Endodermal cell (in vitro differentiated cells): ENCODE results near the gene ZFP91. TPM values are rescaled to one million over a fixed set of nuclear protein-coding genes. Genes with fewer than 3 reads are reported as not detected.

Experiments used
- DNase-seq: peaks from one replicate; pipeline ENCODE4 v3.0.0-alpha.2; 2017
- H3K27ac ChIP-seq: 2 replicates; pipeline ENCODE4 v1.5.1; 2013; ENCODE audit warnings: mild to moderate bottlenecking, low read depth, low read length, moderate library complexity
- H3K27me3 ChIP-seq: 2 replicates; pipeline ENCODE4 v1.6.1; 2013; ENCODE audit warnings: mild to moderate bottlenecking, low read length, moderate library complexity; ENCODE audit not compliant: insufficient read depth, control insufficient read depth, poor library complexity, severe bottlenecking
- H3K36me3 ChIP-seq: 2 replicates; pipeline ENCODE4 v1.7.0; 2013; ENCODE audit warnings: mild to moderate bottlenecking, low read length, moderate library complexity; ENCODE audit not compliant: control insufficient read depth, insufficient read depth
- H3K4me1 ChIP-seq: one replicate; pipeline ENCODE4 v1.7.0; 2013; ENCODE audit warnings: low read length; ENCODE audit not compliant: control insufficient read depth, insufficient read depth
- H3K4me3 ChIP-seq: 2 replicates; pipeline ENCODE4 v1.5.1; 2013; ENCODE audit warnings: mild to moderate bottlenecking, low read length, moderate library complexity
- H3K9ac ChIP-seq: 2 replicates; pipeline ENCODE4 v1.6.1; 2013; ENCODE audit warnings: mild to moderate bottlenecking, low read length, moderate library complexity; ENCODE audit not compliant: poor library complexity, severe bottlenecking; ENCODE audit errors: extremely low read depth
- H3K9me3 ChIP-seq: 2 replicates; pipeline ENCODE4 v1.6.1; 2013; ENCODE audit warnings: mild to moderate bottlenecking, low read length, moderate library complexity; ENCODE audit not compliant: control insufficient read depth
- H3K27ac Mint-ChIP-seq: 2 replicates; pipeline ENCODE4 v1.8.0; 2020; ENCODE audit warnings: mixed read lengths
- H3K27me3 Mint-ChIP-seq: 2 replicates; pipeline ENCODE4 v1.8.0; 2021; ENCODE audit warnings: mild to moderate bottlenecking, mixed read lengths; ENCODE audit not compliant: insufficient read depth
- H3K36me3 Mint-ChIP-seq: 2 replicates; pipeline ENCODE4 v1.8.0; 2020; ENCODE audit warnings: low read depth, mixed read lengths
- H3K4me1 Mint-ChIP-seq: 2 replicates; pipeline ENCODE4 v1.8.0; 2020; ENCODE audit warnings: mixed read lengths
- H3K4me3 Mint-ChIP-seq: 2 replicates; pipeline ENCODE4 v1.8.0; 2020; ENCODE audit warnings: mild to moderate bottlenecking, moderate library complexity, mixed read lengths
- H3K9me3 Mint-ChIP-seq: 2 replicates; pipeline ENCODE4 v1.8.0; 2020; ENCODE audit warnings: mild to moderate bottlenecking, mixed read lengths
- WGBS, 2 experiments: methylation state at CpG; one replicate each; pipeline versions ENCODE4 v1.1.5 to v1.1.7; 2013; ENCODE audit warnings: missing lambda C conversion rate in 2 of 2, mixed read lengths in 1 of 2; ENCODE audit not compliant: insufficient coverage in 1 of 2, insufficient read length in 1 of 2; 5-methylcytosine and 5-hydroxymethylcytosine counted together
- total RNA-seq, 2 donors: library from RNA; stranded (reverse); fragmentation: NEBNext Ultra II Directional in 1 of 2; extraction: Animal tissue kit (Norgen Biotek cat#: 25700) in 1 of 2; gene quantifications; 2 replicates in 1 of 2; 3 replicates in 1 of 2; pipeline ENCODE4 v1.2.1, GENCODE V29; 2021
- TF ChIP-seq, protein P1 (sequence below): fragments of 200-600 bp; sonication (generic); conservative IDR thresholded peaks from 2 replicates; pipeline ENCODE4 v1.5.0; 2021; ENCODE audit warnings: antibody characterized with exemption, mild to moderate bottlenecking

Gene ZFP91
- total RNA-seq, 2 donors from 2014 or later = 28.0 to 31.0 TPM

DNA sequence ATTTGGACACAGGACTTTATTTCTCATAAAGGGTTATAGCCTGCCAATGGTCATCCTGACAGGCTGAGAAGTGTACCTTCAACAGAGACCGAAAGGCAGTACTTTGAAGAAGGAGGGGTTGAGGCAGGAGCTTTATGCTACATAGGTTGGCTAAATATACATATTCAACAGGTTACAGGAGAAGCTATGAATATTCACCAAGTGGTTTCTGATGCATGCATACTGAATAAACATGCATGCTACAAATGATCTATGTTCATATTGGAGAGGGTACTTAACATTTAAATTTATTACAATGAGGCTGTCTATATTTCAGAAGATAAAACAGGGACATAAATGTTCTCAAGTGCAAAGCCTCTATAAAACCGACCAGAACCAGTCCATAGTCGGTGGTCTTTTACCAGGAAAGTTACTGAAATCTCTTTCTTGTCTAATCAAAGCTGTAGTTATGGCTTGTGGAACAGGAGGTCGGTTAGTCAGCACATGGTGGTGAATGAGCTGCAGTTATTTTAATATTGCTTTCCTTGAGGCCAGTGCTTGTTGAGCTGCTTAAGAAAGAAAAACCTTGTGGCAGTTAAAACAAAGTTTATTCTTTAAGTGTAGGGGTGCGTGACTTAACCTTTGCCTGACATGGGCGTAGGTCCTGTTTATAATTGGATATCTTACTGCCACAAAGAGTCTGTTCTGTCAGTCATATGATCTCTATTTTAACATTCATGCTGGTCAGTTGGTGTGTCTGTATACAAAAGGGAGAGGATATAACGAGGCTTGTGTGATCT is 63.1 kb downstream of the ZFP91 start:
- Mint-ChIP-seq H3K9me3 (peaks cover 28% of the 10 kb centered on the region), H3K4me1 (no peaks in the 10 kb centered on the region), H3K27ac (no peak overlapping the region), H3K27me3 (peaks cover 2% of the 10 kb centered on the region), H3K4me3 (no peak overlapping the region), H3K36me3 (no peaks in the 10 kb centered on the region)
- Histone ChIP-seq H3K27ac (no peak overlapping the region), H3K4me3 (no peak overlapping the region), H3K9me3 (peaks cover 12% of the 10 kb centered on the region), H3K27me3 (no peaks in the 10 kb centered on the region), H3K36me3 (no peaks in the 10 kb centered on the region), H3K4me1 (no peaks in the 10 kb centered on the region), H3K9ac (no peak overlapping the region)
- TF ChIP-seq, protein P1, sequence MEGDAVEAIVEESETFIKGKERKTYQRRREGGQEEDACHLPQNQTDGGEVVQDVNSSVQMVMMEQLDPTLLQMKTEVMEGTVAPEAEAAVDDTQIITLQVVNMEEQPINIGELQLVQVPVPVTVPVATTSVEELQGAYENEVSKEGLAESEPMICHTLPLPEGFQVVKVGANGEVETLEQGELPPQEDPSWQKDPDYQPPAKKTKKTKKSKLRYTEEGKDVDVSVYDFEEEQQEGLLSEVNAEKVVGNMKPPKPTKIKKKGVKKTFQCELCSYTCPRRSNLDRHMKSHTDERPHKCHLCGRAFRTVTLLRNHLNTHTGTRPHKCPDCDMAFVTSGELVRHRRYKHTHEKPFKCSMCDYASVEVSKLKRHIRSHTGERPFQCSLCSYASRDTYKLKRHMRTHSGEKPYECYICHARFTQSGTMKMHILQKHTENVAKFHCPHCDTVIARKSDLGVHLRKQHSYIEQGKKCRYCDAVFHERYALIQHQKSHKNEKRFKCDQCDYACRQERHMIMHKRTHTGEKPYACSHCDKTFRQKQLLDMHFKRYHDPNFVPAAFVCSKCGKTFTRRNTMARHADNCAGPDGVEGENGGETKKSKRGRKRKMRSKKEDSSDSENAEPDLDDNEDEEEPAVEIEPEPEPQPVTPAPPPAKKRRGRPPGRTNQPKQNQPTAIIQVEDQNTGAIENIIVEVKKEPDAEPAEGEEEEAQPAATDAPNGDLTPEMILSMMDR = no peak
- no peak for DNase-seq
- WGBS, 2 experiments = 78 to 91% methylated on average over 5 to 7 of the region's 7 CpGs

GRCh38 chr11:58645854-58646253 is 67.0 kb downstream of the ZFP91 start:
- no peaks in the 10 kb centered on the region for H3K36me3 Mint-ChIP-seq
- no peak overlapping the region for H3K4me3 ChIP-seq
- TF ChIP-seq, protein P1 = no peak
- H3K4me1 Mint-ChIP-seq = no peaks in the 10 kb centered on the region
- H3K27ac ChIP-seq = no peak overlapping the region
- no peak overlapping the region for H3K27ac Mint-ChIP-seq
- no peak overlapping the region for H3K4me3 Mint-ChIP-seq
- peaks cover 2% of the 10 kb centered on the region for H3K27me3 Mint-ChIP-seq
- DNase-seq = no peak
- no peaks in the 10 kb centered on the region for H3K36me3 ChIP-seq
- H3K4me1 ChIP-seq = no peaks in the 10 kb centered on the region
- peaks cover 30% of the 10 kb centered on the region for H3K9me3 Mint-ChIP-seq
- H3K9ac ChIP-seq = no peak overlapping the region
- H3K27me3 ChIP-seq = no peaks in the 10 kb centered on the region
- H3K9me3 ChIP-seq = peaks cover 12% of the 10 kb centered on the region

DNA sequence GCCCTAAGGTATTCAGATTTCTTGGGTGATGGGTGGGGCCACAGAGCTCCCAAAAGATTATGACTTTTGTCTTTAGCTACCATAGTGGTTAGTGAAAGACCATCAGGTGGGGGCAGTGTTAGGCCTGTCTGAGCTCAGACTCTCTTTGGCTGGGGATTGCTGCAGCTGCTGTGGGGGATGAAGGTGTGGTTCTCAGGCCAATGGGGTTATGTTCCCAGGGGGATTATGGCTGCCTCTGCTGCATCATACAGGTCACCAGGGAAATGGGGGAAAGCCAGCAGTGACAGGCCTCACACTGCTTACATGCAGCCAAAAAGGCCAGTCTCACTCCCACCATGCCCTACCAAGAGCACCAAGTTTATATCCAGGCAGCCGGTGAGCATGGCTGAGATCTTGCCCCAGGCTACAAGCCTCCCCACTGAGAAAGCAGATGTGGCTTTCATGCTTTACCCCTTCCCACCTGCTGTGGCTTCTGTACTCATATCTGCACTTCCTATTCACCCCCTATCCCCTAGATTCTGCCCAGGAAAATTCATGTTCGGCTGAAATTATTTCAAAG is 68.4 kb downstream of the ZFP91 start:
- Histone ChIP-seq H3K27me3 (no peaks in the 10 kb centered on the region), H3K36me3 (no peaks in the 10 kb centered on the region), H3K27ac (no peak overlapping the region), H3K9me3 (peaks cover 12% of the 10 kb centered on the region), H3K4me3 (no peak overlapping the region), H3K9ac (no peak overlapping the region), H3K4me1 (no peaks in the 10 kb centered on the region)
- peaks cover 30% of the 10 kb centered on the region for H3K9me3 Mint-ChIP-seq
- WGBS, 2 experiments = 70 to 88% methylated on average over 2 of the region's 2 CpGs
- H3K27ac Mint-ChIP-seq = no peak overlapping the region
- no peak for DNase-seq
- no peak overlapping the region for H3K4me3 Mint-ChIP-seq
- H3K36me3 Mint-ChIP-seq = no peaks in the 10 kb centered on the region
- TF ChIP-seq, protein P1 = no peak
- peaks cover 6% of the 10 kb centered on the region for H3K4me1 Mint-ChIP-seq
- H3K27me3 Mint-ChIP-seq = peaks cover 2% of the 10 kb centered on the region
